GM18526 (cell line): ENCODE measurements around the gene CACNA1B.

Source experiments
- POLR2A ChIP-seq: IDR thresholded peaks from 3 replicates; pipeline ENCODE4 v1.6.1; 2011; ENCODE audit not compliant: insufficient read length; ENCODE audit errors: extremely low read depth

The CACNA1B gene

GRCh38 chr9:137838576-137838975 is 39.0 kb upstream of the CACNA1B start:
- TF ChIP-seq POLR2A = no peak

GRCh38 chr9:137843355-137843754 is 34.2 kb upstream of the CACNA1B start:
- TF ChIP-seq POLR2A = no peak

GRCh38 chr9:137851516-137852267 is 25.9 kb upstream of the CACNA1B start:
- TF ChIP-seq POLR2A = no peak

GRCh38 chr9:137853392-137853995 is 24.1 kb upstream of the CACNA1B start:
- TF ChIP-seq POLR2A = no peak

- TF ChIP-seq POLR2A = no peak
These were observed 17.2 kb upstream of the CACNA1B start for GRCh38 chr9:137860361-137860760.

- no peak for TF ChIP-seq POLR2A
These were observed 11.9 kb upstream of the CACNA1B start for GRCh38 chr9:137865581-137866145.

GRCh38 chr9:137866226-137867141 is 11.1 kb upstream of the CACNA1B start:
- no peak for TF ChIP-seq POLR2A

- no peak for TF ChIP-seq POLR2A
These were observed 7.2 kb upstream of the CACNA1B start for GRCh38 chr9:137870432-137870831.

- TF ChIP-seq POLR2A = no peak
These were observed 5.3 kb upstream of the CACNA1B start for GRCh38 chr9:137872296-137872695.

GRCh38 chr9:137873408-137873807 is 4.2 kb upstream of the CACNA1B start:
- no peak for TF ChIP-seq POLR2A

GRCh38 chr9:137873858-137874362 is 3.7 kb upstream of the CACNA1B start:
- no peak for TF ChIP-seq POLR2A

- no peak for TF ChIP-seq POLR2A
These were observed 2.2 kb upstream of the CACNA1B start for GRCh38 chr9:137875354-137875753.

- TF ChIP-seq POLR2A = no peak
These were observed 1.7 kb upstream of the CACNA1B start for GRCh38 chr9:137875846-137876245.

GRCh38 chr9:137876269-137876668 is 1.3 kb upstream of the CACNA1B start:
- no peak for TF ChIP-seq POLR2A

- no peak for TF ChIP-seq POLR2A
These were observed 698 bp upstream of the CACNA1B start for GRCh38 chr9:137876781-137877386.
